Left ventricle myocardium superior (tissue), 1 donor: ENCODE measurements around the gene ULK4. TPM values are rescaled to one million over a fixed set of nuclear protein-coding genes. Genes with fewer than 3 reads are reported as not detected.
"Not testable (repeated sequence)": the region's sequence is repeated elsewhere in the genome, so short reads cannot be mapped to it uniquely, and the experiment has no call there.

Source experiments
- ATAC-seq: fragments of 200-7000 bp; cut with Tn5 transposase; one replicate; pipeline ENCODE4 v1.9.1; 2020; ENCODE audit warnings: mild to moderate bottlenecking, moderate library complexity
- DNase-seq: peaks from one replicate; pipeline ENCODE4 v3.0.0-alpha.2; 2020
- intact Hi-C: fragments of 100-400 bp; cut with micrococcal nuclease; formaldehyde crosslinking; loops from one replicate; pipeline ENCODE4 v1.11.0; 2022
- total RNA-seq: library from RNA; stranded (reverse); fragmentation: NEBNext Ultra II Directional; extraction: Animal tissue kit (Norgen Biotek cat#: 25700); gene quantifications from one replicate; pipeline ENCODE4 v1.2.1, GENCODE V29; 2021
- donor health status: DM: no; HTN: yes; CAD: no; lungs with severe emphysema.

ULK4 gene
- total RNA-seq, 1 donor from 2014 or later = 1.5 TPM

- no peak for ATAC-seq
- intact Hi-C loops = no loop called here
- DNase-seq = no peak
Observed at GRCh38 chr3:41488501-41488900, 473.4 kb downstream of the ULK4 start.

DNA sequence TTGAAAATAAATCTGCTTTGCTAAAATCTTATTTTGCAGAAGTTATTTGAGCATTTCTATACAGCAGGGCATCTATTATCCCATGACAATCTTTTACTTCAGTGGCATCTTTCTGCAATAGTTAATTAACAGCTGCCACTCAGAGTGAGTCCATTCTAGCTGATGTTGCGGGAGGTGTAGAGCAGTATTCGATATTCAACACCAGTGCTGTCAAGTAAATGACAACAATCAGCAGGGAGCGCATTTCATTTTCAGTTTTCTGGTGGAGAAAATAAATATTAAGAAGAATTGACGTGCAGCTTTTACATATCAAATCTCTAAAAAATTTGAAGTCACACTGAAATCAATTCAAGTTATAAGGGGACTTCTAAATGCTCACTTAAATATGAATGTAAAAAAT is 476.4 kb downstream of the ULK4 start:
- ATAC-seq = no peak
- no peak for DNase-seq
- intact Hi-C loops = no loop called here

DNA sequence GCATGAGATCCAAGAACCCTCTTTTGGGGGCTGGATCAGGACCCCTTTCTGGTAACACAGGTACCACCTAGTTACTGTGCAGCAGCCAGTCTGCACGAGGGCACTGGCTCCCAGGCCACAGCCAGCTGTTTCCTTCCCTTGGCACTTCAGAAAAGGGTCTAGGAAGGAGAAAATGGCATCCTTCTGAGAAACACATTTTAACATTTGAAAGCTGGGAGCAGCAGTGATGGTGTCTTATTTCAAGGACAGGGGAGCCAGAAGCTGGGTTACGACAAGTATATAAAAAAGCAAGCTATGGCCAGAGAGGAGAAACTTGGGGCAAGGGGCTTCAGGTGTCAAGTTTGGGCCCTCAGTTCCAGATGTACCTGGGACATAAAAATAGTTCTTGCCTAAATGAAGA is 479.8 kb downstream of the ULK4 start:
- intact Hi-C loops = no loop called here
- no peak for DNase-seq

GRCh38 chr3:41478278-41478677 is 483.6 kb downstream of the ULK4 start:
- DNase-seq (no peak), ATAC-seq (no peak)
- intact Hi-C loops = no loop called here

More for the DNA sequence above, 479.8 kb downstream of the ULK4 start:
- ATAC-seq = no peak

DNA sequence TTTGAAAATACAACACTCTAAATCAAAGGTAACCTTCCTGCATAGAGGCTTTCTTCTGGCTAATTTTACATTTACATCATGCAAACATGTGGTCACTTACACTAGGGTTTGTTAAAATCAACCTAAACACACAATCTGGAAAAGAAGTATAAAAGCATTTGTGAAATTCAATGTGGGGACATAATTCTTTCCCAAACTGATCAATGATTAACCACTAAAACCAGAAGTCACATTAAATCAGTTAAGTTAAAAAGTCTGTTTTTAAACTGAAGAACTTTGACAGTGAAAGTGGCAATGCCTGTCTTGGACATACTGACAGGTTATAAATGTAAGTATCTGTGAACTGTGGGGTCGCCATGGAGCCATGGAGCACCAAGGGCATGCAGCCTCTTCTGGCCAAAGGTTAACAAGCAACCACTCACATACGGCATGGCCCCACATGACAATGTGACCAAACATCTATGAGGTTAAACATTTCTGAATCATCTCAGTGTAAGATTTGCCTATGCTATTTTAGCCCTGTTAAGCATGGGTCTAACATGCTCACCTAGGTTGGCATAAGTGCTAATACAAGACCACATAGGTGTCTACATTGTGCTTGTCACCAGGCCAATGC is 484.4 kb downstream of the ULK4 start:
- DNase-seq = no peak
- intact Hi-C loops = no loop called here

DNA sequence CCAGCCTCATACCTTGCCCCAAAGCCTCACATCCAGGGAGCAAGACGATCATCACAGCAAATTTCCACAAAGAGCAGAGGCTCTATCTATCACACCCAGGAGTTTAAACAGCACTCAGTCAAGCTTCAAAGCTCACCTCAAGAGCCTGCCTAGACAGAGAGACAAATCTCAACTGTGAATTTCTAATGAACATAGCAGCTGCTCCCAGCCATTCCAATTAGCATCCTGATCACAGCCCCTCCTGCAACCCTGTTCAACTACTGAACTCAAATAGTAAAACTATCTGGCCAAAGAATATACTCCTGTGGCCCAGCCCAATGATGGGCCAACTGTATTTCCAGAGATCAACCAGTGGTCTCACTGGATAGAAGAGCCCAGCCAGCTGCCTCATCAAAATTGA is 492.8 kb downstream of the ULK4 start:
- DNase-seq (no peak), ATAC-seq (no peak)
- intact Hi-C loops = no loop called here

More for the DNA sequence above, 484.4 kb downstream of the ULK4 start:
- ATAC-seq = no peak

GRCh38 chr3:41467481-41467880 is 494.4 kb downstream of the ULK4 start:
- intact Hi-C loops = no loop called here
- DNase-seq = no peak

DNA sequence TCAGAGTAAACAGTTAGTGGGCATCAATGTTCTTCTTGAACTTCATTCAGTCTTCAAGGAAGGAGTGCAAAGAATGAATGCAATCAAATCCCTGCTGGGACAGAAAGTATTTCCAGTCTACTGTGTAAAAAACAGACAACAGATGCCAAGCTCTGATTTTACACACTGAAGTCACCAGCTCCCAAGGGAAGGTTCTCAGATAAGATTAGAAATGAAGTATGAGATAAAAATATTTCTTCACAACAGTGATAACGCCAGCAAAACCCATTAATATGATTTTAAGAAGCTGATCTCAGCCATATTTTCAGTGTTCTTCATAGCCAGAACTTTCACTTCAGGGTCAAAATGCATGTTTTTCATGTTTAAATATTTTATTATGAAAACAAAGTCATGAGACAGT is 497.0 kb downstream of the ULK4 start:
- ATAC-seq = no peak
- intact Hi-C loops = no loop called here

More at GRCh38 chr3:41467481-41467880, 494.4 kb downstream of the ULK4 start:
- ATAC-seq = no peak

DNA sequence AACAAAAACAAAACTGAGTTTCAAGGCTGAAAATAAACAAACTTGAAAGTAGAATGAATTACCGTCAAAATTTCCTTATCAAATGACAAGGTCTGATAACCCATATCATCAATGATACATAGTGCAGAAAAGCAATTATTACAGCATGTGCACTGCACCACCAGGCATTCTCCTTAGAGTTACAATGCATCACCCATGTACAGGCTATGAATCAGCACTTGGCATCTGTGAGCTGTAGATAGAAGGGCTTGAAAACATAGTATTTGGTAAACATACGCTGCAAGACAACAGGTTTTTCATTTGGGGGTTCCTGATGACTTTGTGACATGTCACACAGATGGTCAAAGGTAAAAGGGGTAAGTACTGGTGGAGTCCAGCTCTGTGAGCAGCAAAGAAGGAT is 497.5 kb downstream of the ULK4 start:
- ATAC-seq = no peak
- DNase-seq = no peak
- intact Hi-C loops = no loop called here

More for the DNA sequence above, 497.0 kb downstream of the ULK4 start:
- DNase-seq = no peak

DNA sequence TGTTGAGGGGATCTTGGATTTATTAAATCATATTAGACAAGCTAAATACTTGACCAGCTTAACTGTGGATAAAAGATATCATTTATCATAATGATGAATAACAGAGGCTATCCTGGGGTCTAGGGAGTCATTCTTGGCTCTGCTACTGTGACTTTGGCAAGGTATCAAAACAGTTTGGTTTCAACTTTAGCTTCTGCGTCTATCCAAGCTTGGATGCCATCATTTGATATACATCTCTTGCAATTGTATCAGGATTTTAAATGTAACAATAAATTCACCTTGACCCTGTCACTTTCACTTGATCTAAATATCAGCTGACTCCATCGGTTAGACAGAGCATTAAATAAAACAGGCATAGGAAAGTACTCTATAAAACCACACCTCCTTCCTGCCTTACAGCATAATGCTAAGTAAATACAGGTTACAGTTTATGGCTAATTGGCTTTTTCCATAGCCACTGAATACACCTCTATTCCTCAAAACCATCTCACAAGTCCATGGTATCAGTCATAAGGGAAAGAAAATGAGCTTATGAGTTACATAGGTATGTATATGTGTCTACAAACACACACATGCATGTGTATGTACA is 499.7 kb downstream of the ULK4 start:
- DNase-seq = no peak
- intact Hi-C loops = no loop called here
- no peak for ATAC-seq

DNA sequence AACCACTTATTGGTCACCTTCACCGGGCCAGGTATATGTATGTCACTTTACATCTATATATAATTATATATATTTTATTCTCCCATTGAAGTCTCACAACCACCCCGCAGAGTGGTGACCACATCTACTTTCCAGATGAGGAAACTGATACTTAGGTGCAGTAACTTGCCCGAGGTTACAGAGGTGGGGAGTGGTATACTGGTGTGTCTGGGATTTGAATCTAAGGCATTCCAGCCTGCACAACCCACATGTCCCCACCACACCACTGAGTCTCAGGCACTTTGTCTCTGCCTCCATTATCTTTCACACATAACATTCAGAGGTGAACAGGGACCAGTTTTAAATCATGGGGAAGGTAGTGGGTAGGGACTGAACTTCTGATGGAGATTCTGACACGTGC is 501.2 kb downstream of the ULK4 start:
- no peak for DNase-seq
- intact Hi-C loops = no loop called here
- no peak for ATAC-seq

DNA sequence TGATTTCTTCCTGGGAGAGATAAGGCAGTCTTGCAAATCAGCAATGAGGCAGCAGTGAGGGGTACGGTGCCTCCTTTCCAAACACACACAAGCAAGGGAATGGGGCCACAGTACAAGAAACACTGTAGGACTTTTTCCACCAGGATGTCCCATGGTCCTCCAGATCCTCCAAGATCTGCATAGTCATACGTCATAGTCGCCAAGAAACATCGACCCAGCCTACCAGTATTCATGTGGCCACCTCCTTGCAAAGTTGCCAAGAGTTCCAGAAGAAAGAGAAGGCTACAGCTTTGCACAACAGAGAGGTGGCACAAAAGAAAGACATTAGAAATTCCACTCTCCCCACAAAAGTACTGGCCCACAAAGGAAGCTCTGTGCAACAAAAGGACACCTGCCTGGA is 504.7 kb downstream of the ULK4 start:
- ATAC-seq (no peak), DNase-seq (no peak)
- intact Hi-C loops = no loop called here

- no peak for ATAC-seq
- intact Hi-C loops = no loop called here
- DNase-seq = no peak
Observed at GRCh38 chr3:41456162-41456561, 505.7 kb downstream of the ULK4 start.

DNA sequence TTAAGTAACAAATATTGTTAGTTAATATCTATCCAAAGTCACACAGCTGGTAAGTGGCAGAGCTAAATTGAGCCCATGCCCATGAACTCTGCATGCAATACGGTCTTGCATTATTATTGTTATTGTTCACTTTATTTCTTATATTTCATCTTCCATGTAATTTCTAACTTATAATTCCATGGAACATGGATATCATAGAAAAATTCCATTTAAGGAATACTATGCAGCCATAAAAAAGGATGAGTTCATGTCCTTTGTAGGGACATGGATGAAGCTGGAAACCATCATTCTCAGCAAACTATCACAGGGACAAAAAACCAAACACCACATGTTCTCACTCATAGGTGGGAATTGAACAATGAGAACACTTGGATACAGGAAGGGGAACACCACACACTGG is 508.3 kb downstream of the ULK4 start:
- ATAC-seq, intact Hi-C loops, DNase-seq: not testable (repeated sequence)

DNA sequence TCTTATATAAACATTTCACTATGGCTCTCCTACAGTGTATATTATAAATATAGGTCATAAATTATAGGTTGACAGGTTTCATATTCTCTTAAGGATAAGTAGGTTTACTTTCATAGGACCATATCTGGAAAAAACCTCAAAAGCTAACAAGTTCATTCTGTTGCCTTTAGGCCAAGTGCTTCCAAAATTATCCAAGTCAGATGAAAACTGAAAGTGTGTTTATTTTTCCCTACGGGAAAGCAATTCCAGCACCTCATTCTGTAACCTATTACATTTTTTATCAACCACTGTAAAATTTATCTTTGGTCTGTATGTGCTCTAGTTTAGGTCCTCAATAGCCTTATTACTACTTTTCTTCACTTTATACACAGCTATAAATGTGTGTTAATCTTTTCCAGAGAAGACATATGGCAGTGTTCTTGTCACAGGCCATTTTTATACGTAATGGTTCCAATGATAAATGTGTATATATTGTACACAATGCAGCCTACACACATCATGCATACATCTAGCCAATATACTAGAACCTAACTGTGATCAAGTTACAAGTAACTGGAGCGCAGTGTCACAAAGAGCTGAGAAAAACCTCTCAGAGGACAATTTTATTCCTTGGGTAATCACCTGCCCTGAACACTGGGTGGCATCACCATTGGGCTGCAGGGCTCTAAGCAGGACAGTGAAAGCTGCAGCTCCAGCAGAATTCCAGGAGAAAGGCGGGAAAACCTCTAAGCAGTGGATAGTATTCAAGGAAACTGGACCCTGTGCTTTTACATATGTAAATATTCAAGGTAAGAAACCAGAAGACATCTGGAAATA is 511.3 kb downstream of the ULK4 start:
- intact Hi-C loops = no loop called here
- DNase-seq (no peak), ATAC-seq (no peak)

DNA sequence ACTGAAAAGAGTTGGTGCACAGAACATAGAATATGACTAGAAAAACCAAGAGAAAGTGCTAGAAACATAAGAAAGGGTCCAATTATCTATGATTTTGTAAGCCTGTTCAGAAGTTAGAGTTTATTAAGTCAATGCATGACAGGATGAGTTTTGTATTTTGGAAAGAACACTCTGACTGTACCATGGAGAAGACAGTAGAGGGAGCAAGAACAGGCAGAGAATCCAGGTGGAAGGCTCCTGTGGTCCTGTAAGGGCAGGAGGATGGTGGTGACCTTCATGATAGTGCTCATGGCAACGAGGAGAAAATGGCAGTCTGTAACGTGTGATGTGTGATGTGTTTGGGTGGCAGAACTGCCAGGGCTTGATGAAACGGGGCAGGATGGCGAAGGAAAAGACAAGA is 513.5 kb downstream of the ULK4 start:
- ATAC-seq = no peak

DNA sequence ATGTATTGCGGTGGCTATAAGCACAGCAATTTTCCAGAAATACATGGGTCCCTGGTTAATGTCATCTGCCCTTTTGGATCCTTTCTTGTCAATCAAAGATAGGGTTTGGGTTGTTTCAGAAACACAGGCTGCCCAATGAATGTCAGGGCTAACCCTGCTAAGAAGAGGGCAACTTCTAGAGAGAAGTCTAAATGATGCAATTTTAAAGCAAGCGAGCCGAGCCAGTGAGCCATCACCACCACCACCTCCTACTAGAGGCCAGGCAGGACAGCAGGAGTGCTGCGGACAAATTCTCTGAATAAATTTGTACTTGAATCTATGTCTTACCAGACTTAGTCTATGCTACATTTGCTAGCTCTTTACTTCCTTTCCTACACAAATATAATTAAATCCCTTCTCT is 514.2 kb downstream of the ULK4 start:
- intact Hi-C loops = no loop called here
- DNase-seq (no peak), ATAC-seq (no peak)

More for the DNA sequence above, 513.5 kb downstream of the ULK4 start:
- no peak for DNase-seq
- intact Hi-C loops = no loop called here

DNA sequence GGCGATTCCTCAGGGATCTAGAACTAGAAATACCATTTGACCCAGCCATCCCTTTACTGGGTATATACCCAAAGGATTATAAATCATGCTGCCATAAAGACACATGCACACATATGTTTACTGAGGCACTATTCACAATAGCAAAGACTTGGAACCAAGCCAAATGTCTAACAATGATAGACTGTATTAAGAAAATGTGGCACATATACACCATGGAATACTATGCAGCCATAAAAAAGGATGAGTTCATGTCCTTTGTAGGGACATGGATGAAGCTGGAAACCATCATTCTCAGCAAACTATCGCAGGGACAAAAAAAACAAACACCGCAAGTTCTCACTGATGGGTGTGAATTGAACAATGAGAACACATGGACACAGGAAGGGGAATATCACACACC is 515.6 kb downstream of the ULK4 start:
- ATAC-seq, intact Hi-C loops, DNase-seq: not testable (repeated sequence)

- intact Hi-C loops = no loop called here
- DNase-seq (no peak), ATAC-seq (no peak)
Observed at GRCh38 chr3:41441568-41441967, 520.3 kb downstream of the ULK4 start.

DNA sequence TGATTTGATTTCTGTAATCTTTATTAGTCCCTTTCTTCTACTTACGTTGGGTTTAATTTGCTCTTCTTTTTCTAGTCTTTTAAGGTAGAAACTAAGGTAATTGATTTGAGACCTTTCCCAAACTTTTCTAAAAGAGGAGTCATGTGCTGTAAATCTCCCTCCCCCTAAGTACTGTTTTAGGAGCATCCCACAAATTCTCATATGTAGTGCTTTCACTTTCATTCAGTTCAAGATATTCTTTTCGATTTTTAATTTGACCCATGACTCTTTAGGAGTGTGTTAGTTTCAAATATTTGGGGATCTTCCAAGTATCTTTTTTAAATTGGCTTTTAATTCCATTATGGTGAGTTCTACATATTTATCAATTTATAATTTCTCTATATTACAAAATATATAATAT is 520.8 kb downstream of the ULK4 start:
- intact Hi-C loops = no loop called here
- DNase-seq = no peak
- no peak for ATAC-seq
